ENCODE results near the gene CACHD1. TPM values are rescaled to one million over a fixed set of nuclear protein-coding genes. Genes with fewer than 3 reads are reported as not detected.

CACHD1 gene
- total and polyA plus RNA-seq, 2 donors from 2014 or later, result 3.9 to 8.2 TPM

GRCh38 chr1:64535938-64536835 lies 66.3 kb downstream of the CACHD1 start:
- intact Hi-C loops (cut with DNase I), result no loop called here
- no peaks in the 10 kb centered on the region for H3K9me3 ChIP-seq (ENCODE audit: control insufficient read depth in 2 of 3, insufficient read depth in 1 of 3, low read length in 3 of 3)
- peak overlapping the region in 1 of 2 donors; percentile 67 for H3K27ac ChIP-seq (ENCODE audit: low read depth in 2 of 2, low read length in 2 of 2)
- DNase-seq, result peak in 1 of 5 donors; percentile 68
- H3K36me3 ChIP-seq (ENCODE audit: control insufficient read depth in 2 of 3, insufficient read depth in 3 of 3, low read length in 3 of 3), result no peaks in the 10 kb centered on the region
- peak overlapping the region in 1 of 3 donors; percentile 42 for H3K4me3 ChIP-seq (ENCODE audit: low read length in 3 of 3)
- TF ChIP-seq CTCF (IDR thresholded peaks at IDR 0.05; ENCODE audit: borderline replicate concordance, extremely low read depth, insufficient read depth), result no peak
- no peak overlapping the region for H3K9ac ChIP-seq (ENCODE audit: low read length in 3 of 3)
- peaks cover 14 to 37% (median 26%) of the 10 kb centered on the region in 3 donors for H3K4me1 ChIP-seq (ENCODE audit: control insufficient read depth in 2 of 3, insufficient read depth in 2 of 3, low read depth in 1 of 3, low read length in 3 of 3)
- FAIRE-seq, result no peak
- H3K27me3 ChIP-seq (ENCODE audit: control insufficient read depth, insufficient read depth, low read length), result no peaks in the 10 kb centered on the region

- DNase-seq (peak in 1 of 5 donors; percentile 43), FAIRE-seq (no peak)
- H3K9ac ChIP-seq (ENCODE audit: low read length in 3 of 3), result no peak overlapping the region
- TF ChIP-seq CTCF (IDR thresholded peaks at IDR 0.05; ENCODE audit: borderline replicate concordance, extremely low read depth, insufficient read depth), result no peak
- intact Hi-C loops (cut with DNase I), result no loop called here
- H3K4me3 ChIP-seq (ENCODE audit: low read length in 3 of 3), result peak overlapping the region in 1 of 3 donors; percentile 42
- H3K36me3 ChIP-seq (ENCODE audit: control insufficient read depth in 2 of 3, insufficient read depth in 3 of 3, low read length in 3 of 3), result no peaks in the 10 kb centered on the region
- no peaks in the 10 kb centered on the region for H3K27me3 ChIP-seq (ENCODE audit: control insufficient read depth, insufficient read depth, low read length)
- no peaks in the 10 kb centered on the region for H3K9me3 ChIP-seq (ENCODE audit: control insufficient read depth in 2 of 3, insufficient read depth in 1 of 3, low read length in 3 of 3)
- peak overlapping the region in 1 of 2 donors; percentile 67 for H3K27ac ChIP-seq (ENCODE audit: low read depth in 2 of 2, low read length in 2 of 2)
- H3K4me1 ChIP-seq (ENCODE audit: control insufficient read depth in 2 of 3, insufficient read depth in 2 of 3, low read depth in 1 of 3, low read length in 3 of 3), result peaks cover 14 to 41% (median 26%) of the 10 kb centered on the region in 3 donors
Measured at GRCh38 chr1:64536836-64537490, 67.0 kb downstream of the CACHD1 start.

DNA sequence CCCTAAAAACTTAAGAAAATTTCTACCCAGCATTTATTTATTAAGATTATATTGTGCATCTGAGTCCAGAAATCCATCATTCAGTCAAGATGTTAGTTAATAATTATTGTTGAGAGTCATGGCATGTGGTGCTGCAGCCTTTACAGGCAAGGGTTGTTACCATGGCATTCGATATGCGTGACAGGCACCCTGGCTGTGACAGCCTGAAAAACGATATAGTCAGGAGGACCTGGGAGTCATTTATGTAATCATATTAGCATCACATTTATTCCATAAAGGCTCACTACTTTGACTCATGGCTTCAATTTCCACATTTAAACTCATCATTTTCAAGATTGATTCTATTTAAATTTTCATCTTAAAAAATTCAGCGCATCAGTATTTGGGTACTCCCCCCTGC lies 68.0 kb downstream of the CACHD1 start:
- Histone ChIP-seq H3K27me3 (ENCODE audit: control insufficient read depth, insufficient read depth, low read length) (no peaks in the 10 kb centered on the region), H3K4me1 (ENCODE audit: control insufficient read depth in 2 of 3, insufficient read depth in 2 of 3, low read depth in 1 of 3, low read length in 3 of 3) (peaks cover 14 to 44% (median 26%) of the 10 kb centered on the region in 3 donors), H3K9me3 (ENCODE audit: control insufficient read depth in 2 of 3, insufficient read depth in 1 of 3, low read length in 3 of 3) (no peaks in the 10 kb centered on the region), H3K4me3 (ENCODE audit: low read length in 3 of 3) (no peak overlapping the region), H3K9ac (ENCODE audit: low read length in 3 of 3) (no peak overlapping the region), H3K36me3 (ENCODE audit: control insufficient read depth in 2 of 3, insufficient read depth in 3 of 3, low read length in 3 of 3) (no peaks in the 10 kb centered on the region), H3K27ac (ENCODE audit: low read depth in 2 of 2, low read length in 2 of 2) (no peak overlapping the region)
- no peak for TF ChIP-seq CTCF (IDR thresholded peaks at IDR 0.05; ENCODE audit: borderline replicate concordance, extremely low read depth, insufficient read depth)
- DNase-seq (peak in 2 of 5 donors; percentile 48 to 69), FAIRE-seq (peak; percentile 51)
- intact Hi-C loops (cut with DNase I), result no loop called here
